NCI-H446 treated with DMSO at 0.1 percent for 48 hours (cell line): ENCODE measurements around the gene RCHY1.
"Not testable (repeated sequence)": the region's sequence is repeated elsewhere in the genome, so short reads cannot be mapped to it uniquely, and the experiment has no call there.

Experiments used
- DNase-seq: peaks from one replicate; lab custom pipeline; 2025; lab: John Stamatoyannopoulos, UW

The RCHY1 gene

DNA sequence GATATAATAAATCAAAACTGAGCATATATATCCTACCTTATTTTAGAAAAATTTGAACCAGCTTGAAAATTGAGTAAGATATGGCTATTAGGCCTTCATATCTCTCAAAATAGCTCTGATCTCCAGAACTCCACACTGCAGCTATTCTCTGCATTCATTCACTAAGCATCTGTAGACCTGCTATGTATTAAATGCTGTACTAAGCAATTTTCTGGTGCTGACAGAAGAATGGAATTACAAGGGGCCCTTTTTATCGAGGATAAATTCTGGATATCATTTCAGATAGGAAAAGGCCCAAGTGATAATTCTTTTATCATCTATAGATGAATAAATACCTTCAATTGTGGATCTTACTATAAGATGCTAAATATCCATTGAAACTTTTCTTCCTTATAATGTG, 1.9 kb upstream of the RCHY1 start:
- no peak for DNase-seq

GRCh38 chr4:75514949-75515612, 878 bp upstream of the RCHY1 start:
- DNase-seq, result no peak

DNA sequence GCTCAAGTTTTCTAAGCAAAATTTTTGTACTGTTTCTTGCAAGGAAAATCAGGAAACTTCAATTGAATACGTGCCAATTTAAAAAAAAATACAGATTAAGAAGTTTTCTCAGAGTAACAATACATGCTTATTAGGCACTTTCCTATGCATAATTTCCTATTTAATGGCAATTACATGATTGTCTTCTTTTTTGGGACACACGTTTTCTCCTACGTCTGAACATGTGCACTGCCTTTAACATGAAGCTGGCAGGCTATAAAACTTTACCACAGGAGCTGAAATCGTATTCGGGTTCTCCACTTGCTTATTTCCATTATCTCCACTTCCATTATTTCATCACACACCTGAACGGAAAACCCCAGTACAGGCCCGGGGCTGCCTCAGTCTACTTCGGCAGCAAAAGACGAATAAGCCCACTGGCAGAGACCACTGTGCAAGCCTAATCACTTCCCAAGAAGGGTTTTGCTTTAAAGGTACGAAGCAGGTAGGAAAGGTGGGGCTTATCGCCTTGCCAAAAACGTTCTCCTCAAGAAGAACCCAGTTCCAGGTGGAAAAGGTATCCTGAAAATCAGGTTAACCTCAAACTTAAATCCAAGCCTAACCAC, 575 bp downstream of the RCHY1 start:
- DNase-seq, result no peak

GRCh38 chr4:75512386-75513211, 1.6 kb downstream of the RCHY1 start:
- DNase-seq, result no peak

- no peak for DNase-seq
Observed at GRCh38 chr4:75511841-75512240, 2.4 kb downstream of the RCHY1 start.

- DNase-seq, result not testable (repeated sequence)
Observed at GRCh38 chr4:75509592-75509991, 4.6 kb downstream of the RCHY1 start.

DNA sequence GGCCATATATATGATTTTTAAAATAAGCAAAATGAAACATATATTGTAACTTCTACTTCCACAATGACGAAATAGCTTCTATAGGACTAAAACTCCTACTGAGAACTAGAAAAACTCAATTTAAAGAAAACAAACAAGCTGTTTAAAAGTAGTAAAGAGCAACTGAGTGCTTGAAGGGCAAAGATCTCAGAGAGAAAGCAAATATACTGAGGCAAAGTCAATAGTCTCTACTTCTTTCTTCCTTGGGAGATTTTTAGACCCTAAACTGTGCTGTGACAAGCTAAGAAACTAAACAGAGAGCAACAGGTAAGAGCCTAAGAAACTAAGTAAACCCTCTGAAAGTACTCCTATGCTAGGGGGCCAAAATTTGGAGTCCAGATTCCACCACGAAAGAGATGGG, 8.6 kb downstream of the RCHY1 start:
- DNase-seq, result no peak

DNA sequence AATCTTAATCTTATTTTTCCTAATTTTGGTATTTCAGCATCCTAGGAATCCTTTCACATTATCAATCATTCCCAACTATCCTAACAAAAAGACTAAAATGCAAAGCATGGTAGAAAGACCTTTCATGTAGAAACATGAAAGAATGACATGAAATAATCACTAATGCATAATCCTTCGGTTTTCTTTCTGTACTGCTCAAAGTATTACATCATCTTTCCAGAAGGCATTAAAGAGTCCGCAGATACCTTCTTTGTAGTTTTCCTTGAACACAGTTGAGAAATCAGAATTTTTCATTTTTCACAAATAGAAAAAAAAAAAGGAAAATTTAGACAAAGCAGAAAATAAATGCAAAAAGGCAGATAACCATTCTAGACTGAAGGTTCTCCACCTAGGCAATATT, 11.5 kb downstream of the RCHY1 start:
- no peak for DNase-seq

- no peak for DNase-seq
Observed at GRCh38 chr4:75499900-75500299, 14.3 kb downstream of the RCHY1 start.

- DNase-seq, result no peak
Observed at GRCh38 chr4:75498041-75498440, 16.2 kb downstream of the RCHY1 start.

GRCh38 chr4:75497133-75497532, 17.1 kb downstream of the RCHY1 start:
- no peak for DNase-seq

- DNase-seq, result no peak
Observed at GRCh38 chr4:75496406-75496805, 17.8 kb downstream of the RCHY1 start.

DNA sequence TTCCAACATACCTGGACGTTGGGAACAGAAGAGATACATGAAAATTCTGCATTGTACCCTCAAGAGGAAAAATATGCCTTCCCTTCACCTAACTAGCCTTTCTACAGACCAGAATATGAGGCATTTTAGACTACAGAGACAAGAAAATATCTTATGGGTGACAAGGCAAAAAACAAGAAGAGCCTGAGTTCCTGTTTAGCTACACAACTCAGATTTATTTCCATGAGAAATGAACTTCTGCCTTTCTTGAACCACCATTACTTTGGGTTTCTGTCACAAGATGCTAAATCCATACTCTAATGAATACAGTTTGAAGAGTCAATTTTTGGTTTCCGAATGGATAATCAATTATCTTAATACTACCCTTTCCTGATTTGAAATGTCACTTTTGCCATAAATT, 18.7 kb downstream of the RCHY1 start:
- no peak for DNase-seq

DNA sequence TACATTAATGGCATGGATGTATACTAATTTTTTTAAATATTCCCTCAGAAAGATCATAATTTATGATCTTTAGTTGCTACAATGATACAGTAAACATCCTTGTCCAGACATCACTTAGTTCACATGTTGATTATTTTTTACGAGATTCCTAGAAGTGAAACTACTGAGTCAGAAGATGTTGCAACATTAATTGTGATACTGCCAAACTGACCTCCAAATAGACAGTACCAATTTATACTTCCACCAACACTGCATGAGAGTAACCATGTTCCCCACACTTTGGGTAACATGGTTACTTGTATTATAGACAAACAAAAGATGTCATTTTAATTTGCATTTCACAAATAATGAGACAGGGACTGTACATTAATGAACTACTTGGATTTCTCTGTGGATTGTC, 19.6 kb downstream of the RCHY1 start:
- DNase-seq, result no peak

DNA sequence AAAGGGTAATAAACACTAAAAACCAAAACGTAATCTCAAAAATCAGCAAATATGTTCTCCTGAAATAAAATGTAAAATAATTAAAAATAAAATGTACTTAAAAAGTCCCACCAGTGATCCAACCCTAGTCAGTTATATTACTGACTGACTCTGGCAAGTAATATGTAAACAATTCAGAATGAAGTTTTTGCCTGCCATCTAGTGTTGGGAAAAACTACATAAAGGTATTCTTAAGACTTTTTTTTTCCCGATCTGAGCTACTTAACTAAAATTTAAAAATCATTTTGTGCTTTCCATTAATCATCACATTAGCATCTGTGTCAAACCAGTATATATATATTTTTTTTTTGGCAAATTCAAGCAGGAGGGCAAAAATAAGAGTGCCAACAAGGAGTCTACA, 24.0 kb downstream of the RCHY1 start:
- no peak for DNase-seq

DNA sequence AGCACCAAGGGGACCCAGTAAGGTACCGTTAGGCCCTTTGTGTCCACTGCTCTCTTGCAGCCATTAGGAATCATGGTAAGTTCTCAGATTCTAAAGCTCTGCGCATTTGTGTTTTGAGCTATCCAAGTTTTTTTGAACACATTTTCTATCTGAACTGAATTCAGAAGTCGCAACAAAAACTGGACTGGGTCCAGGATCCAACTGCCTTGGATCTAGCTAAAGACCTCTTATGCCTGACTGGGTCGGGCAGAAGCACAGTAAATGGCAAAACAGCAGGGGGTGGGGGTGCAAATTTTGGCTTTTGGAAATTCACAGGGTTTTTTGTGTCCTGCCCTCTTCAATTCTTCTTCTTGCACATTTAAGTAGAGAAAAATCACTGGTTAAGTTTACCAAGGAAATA, 30.0 kb downstream of the RCHY1 start:
- peak; percentile 79 for DNase-seq

- no peak for DNase-seq
Observed at GRCh38 chr4:75477201-75477600, 37.0 kb downstream of the RCHY1 start.

DNA sequence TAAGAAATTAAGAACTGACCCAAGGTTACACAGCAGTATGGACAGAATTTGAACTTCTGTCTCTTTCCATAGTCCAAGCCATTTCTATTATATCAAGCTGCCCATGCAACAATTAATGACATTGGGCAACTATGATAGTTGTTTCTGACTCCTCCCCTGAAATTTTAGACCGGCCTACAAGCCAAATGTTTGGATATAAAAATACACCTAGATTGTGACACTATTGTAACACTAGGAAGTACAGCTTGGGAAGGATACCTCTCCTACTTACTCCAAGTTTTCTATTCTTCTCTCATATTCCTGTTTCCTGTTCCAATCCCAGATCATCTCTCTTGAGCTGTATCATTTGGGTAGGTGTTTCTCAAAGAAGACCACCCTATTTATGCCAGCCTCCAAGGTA, 43.5 kb downstream of the RCHY1 start:
- DNase-seq, result no peak

- DNase-seq, result no peak
Observed at GRCh38 chr4:75469896-75470295, 44.3 kb downstream of the RCHY1 start.

DNA sequence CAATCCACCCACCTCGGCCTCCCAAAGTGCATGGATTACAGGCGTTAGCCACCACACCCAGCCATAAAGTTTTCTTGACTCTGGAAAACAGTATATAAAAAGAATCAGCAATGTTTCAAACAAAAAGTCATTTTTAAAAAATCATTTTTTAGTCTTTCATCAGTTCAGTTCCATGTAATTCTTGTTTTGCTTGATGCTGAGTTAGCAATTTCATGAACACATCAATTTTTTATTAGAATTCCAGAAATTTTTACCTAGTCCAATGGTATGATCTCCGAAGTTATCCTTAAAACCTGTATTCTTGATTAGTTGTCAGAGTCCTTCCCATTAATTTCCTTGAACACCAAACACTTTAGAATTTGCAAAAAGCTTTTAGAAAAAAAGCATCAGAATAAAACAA, 56.8 kb downstream of the RCHY1 start:
- DNase-seq, result no peak

- DNase-seq, result no peak
Observed at GRCh38 chr4:75434105-75434504, 80.1 kb downstream of the RCHY1 start.

DNA sequence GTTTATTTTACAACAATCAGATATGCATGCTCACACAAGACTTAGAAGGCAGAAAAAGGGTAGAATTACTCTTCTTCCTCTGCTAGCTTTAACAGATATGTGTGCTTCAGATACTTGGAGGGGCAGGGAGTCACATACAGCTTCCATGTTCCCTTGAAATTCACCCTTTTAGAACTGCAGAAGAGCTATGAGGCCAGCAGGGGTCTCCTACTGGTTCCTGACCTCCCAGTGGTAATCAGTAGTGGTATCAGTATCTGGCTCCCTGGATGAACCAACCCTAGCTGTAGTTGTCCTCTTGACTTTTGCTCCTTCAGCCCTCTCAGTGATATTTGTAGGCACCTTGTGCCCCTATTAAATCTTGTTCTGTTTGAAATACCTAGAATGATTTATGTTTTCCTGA, 81.5 kb downstream of the RCHY1 start:
- DNase-seq, result no peak

- DNase-seq, result no peak
Observed at GRCh38 chr4:75429208-75429607, 85.0 kb downstream of the RCHY1 start.
